ENCODE results near the gene PTPN14.
A peak's percentile ranks its signal among the peaks of the same experiment; 100 is the strongest.

PTPN14 gene

DNA sequence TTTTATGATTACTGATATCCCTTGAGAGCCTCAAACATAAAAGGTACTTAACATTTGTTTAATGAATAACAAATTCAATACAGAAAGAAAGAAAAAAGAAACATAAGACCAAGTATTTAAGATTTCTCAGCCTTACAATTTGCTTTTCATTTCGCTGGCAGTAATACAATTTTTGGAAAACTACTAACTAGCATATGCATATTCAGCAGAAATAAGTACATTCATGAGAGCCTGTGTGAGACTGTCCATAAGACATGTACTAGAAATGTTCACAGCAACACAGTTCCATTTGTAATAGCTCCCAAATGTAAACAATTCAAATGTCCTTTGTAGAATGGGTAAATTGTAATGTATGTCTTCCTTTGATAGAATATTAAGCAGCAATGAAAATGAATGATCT, 119.2 kb downstream of the PTPN14 start:
- Histone ChIP-seq H3K36me3 (ENCODE audit: insufficient read depth, low read depth, low read length) (no peaks in the 10 kb centered on the region), H3K27me3 (ENCODE audit: insufficient read depth, low read length) (no peaks in the 10 kb centered on the region), H3K9ac (ENCODE audit: low read depth, low read length) (no peak overlapping the region), H3K27ac (ENCODE audit: low read length) (no peak overlapping the region), H3K4me3 (ENCODE audit: low read length) (no peak overlapping the region), H3K9me3 (ENCODE audit: insufficient read depth, low read depth, low read length) (no peaks in the 10 kb centered on the region), H3K4me1 (ENCODE audit: insufficient read depth, low read length) (peaks cover 17% of the 10 kb centered on the region)

DNA sequence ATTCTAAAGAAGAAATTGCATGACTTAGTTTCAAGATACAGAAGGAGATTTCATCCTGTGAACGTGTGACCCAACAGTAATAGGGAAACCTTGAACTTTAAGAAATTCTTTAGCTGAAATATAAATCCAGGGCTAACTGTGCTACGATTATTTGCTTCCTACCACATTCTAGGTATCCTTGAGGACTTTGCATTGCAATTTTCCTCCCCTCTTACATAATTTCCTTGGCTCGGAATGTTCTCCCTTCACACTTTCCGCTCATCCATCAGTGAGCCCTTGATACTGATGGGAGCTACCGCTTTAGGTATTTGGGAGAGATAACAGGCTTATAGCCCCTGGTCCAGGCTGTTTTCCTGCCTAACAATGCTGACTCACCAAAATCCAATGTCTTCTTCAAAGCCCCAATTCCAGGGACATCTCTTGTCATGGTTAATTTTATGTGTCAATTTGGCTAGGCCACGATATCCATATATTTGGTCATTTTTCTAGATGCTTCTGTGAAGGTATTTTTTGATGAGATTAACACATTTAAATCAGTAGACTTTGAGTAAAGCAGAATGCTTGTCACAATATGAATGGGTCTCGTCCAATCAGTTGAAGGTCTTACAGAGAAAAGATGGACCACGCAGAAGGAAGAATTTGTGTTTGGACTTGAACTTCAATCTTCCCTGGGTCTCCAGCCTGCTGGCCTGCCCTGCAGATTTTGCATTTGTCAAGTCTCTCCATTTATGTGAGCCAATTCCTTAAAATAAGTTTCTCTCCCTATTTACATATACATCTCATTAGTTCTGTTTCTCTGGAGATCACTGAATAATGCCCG, 121.2 kb downstream of the PTPN14 start:
- Histone ChIP-seq H3K4me3 (ENCODE audit: low read length) (no peak overlapping the region), H3K27ac (ENCODE audit: low read length) (no peak overlapping the region), H3K9ac (ENCODE audit: low read depth, low read length) (no peak overlapping the region), H3K9me3 (ENCODE audit: insufficient read depth, low read depth, low read length) (no peaks in the 10 kb centered on the region), H3K36me3 (ENCODE audit: insufficient read depth, low read depth, low read length) (no peaks in the 10 kb centered on the region), H3K27me3 (ENCODE audit: insufficient read depth, low read length) (no peaks in the 10 kb centered on the region), H3K4me1 (ENCODE audit: insufficient read depth, low read length) (peaks cover 21% of the 10 kb centered on the region)

DNA sequence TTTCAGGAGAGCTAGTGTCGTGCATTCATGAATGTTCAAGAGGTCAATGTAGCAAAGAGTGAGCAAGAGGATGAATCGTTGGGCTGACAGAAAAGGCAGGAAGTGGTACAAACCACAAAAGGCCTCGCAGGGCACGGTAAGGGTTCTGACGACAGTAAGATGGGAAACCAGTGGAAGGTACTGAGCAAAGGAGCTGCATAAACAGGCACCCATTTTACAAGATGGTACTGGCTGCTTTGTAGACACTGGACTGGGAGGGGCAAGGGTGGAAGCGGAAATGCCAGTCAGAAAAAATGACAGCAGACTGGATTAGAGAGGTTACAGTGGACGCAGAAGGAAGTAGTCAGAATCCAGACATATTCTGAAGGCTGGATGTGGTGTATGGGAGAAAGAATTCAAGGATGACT, 123.5 kb downstream of the PTPN14 start:
- Histone ChIP-seq H3K4me3 (ENCODE audit: low read length) (no peak overlapping the region), H3K9me3 (ENCODE audit: insufficient read depth, low read depth, low read length) (no peaks in the 10 kb centered on the region), H3K27me3 (ENCODE audit: insufficient read depth, low read length) (no peaks in the 10 kb centered on the region), H3K27ac (ENCODE audit: low read length) (no peak overlapping the region), H3K4me1 (ENCODE audit: insufficient read depth, low read length) (peaks cover 26% of the 10 kb centered on the region), H3K36me3 (ENCODE audit: insufficient read depth, low read depth, low read length) (no peaks in the 10 kb centered on the region), H3K9ac (ENCODE audit: low read depth, low read length) (0 out of 2 replicates have a peak overlapping the region, but pooled peaks have one; percentile 19)

DNA sequence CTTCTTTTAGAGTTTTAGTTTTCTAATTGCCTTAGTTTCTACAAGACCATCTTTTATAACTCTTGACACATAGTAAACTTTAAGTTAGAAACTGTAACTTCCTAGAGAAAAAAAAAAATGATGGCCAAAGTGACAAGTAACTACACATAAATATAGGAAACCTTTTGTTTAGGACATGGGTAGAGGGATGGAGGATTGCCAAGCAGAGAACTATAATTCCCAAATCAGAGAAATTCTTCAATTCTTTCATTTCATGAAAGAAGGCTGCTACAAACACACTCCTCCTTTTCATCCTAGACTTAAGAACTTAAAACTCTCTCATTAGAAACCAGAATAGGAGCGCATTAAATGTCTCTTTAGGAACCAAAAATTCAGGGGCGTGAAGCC, 125.0 kb downstream of the PTPN14 start:
- Histone ChIP-seq H3K27me3 (ENCODE audit: insufficient read depth, low read length) (no peaks in the 10 kb centered on the region), H3K9me3 (ENCODE audit: insufficient read depth, low read depth, low read length) (no peaks in the 10 kb centered on the region), H3K36me3 (ENCODE audit: insufficient read depth, low read depth, low read length) (no peaks in the 10 kb centered on the region), H3K9ac (ENCODE audit: low read depth, low read length) (no peak overlapping the region), H3K27ac (ENCODE audit: low read length) (no peak overlapping the region), H3K4me3 (ENCODE audit: low read length) (no peak overlapping the region), H3K4me1 (ENCODE audit: insufficient read depth, low read length) (peaks cover 31% of the 10 kb centered on the region)

DNA sequence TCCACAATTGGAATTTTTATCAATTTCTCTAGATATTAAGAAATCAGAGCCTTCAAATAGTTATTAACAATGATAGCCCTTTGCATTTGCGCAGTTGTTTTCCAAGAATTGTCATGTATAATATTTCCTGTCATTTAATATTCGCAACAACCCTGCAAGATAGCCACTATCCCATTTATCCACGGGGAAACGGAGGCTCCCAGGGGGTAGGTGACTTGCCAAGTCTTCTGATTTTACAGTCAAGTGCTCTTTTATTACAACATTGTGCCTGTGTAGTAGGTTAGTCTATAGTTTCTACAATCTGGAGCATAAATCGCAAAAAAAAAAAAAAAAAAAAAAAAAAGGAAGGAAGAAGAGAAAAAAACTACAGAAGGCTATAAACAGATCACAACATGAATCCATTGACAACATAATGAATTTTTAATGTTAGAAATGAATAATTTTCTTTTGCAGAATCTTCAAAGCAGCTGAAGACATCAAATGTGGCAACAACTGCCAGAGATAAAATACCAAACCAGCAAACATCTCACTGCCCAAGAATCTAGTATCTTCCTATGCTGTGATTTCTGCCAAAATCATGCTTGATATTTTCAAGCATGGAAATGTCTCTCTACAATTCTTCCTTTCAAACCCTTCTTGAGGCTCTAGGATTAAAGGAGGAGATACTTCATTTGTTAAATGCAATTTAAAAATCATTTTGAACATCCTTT, 125.5 kb downstream of the PTPN14 start:
- Histone ChIP-seq H3K27me3 (ENCODE audit: insufficient read depth, low read length) (no peaks in the 10 kb centered on the region), H3K4me1 (ENCODE audit: insufficient read depth, low read length) (peaks cover 30% of the 10 kb centered on the region), H3K4me3 (ENCODE audit: low read length) (no peak overlapping the region), H3K27ac (ENCODE audit: low read length) (no peak overlapping the region), H3K9me3 (ENCODE audit: insufficient read depth, low read depth, low read length) (no peaks in the 10 kb centered on the region), H3K36me3 (ENCODE audit: insufficient read depth, low read depth, low read length) (no peaks in the 10 kb centered on the region), H3K9ac (ENCODE audit: low read depth, low read length) (no peak overlapping the region)

DNA sequence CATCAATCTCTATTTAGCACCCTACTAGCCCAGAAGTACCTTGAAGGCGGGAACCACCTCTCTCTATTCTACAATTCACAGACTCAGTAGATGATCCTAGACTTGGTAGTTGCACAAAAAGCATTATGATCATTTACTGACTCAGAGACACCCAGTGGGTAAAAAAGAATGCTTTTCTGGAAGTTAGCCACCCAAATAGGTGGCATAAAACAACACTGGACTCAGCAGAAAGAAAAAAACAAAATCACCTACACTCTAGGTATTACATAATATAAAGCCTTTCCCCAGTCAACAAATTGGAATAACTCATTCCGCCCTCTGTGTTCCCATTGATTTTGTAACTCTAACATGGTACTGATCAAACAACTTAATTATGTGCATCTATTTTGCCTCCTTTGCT, 126.3 kb downstream of the PTPN14 start:
- Histone ChIP-seq H3K36me3 (ENCODE audit: insufficient read depth, low read depth, low read length) (no peaks in the 10 kb centered on the region), H3K4me1 (ENCODE audit: insufficient read depth, low read length) (peaks cover 35% of the 10 kb centered on the region), H3K27me3 (ENCODE audit: insufficient read depth, low read length) (no peaks in the 10 kb centered on the region), H3K9me3 (ENCODE audit: insufficient read depth, low read depth, low read length) (no peaks in the 10 kb centered on the region), H3K27ac (ENCODE audit: low read length) (no peak overlapping the region), H3K4me3 (ENCODE audit: low read length) (no peak overlapping the region), H3K9ac (ENCODE audit: low read depth, low read length) (no peak overlapping the region)

DNA sequence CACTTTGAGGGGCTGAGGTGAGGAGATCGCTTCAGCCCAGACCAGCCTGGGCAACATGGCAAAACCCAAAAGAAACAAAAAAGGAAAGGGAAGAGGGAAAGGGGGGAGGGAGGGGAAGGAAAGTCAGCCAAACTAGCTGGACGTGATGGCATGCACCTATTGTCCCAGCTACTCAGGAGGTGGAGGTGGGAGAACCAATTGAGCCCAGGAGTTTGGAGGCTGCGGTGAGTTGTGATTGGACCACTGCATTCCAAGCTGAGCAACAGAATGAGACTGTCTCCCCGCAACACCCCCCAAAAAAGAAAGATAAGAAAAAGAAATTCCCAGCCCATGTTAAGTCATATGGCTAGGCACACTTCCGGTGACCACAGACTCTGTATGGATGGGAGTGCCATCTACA, 128.4 kb downstream of the PTPN14 start:
- Histone ChIP-seq H3K9ac (ENCODE audit: low read depth, low read length) (no peak overlapping the region), H3K36me3 (ENCODE audit: insufficient read depth, low read depth, low read length) (no peaks in the 10 kb centered on the region), H3K27ac (ENCODE audit: low read length) (no peak overlapping the region), H3K4me1 (ENCODE audit: insufficient read depth, low read length) (peaks cover 45% of the 10 kb centered on the region), H3K27me3 (ENCODE audit: insufficient read depth, low read length) (no peaks in the 10 kb centered on the region), H3K9me3 (ENCODE audit: insufficient read depth, low read depth, low read length) (no peaks in the 10 kb centered on the region), H3K4me3 (ENCODE audit: low read length) (no peak overlapping the region)

DNA sequence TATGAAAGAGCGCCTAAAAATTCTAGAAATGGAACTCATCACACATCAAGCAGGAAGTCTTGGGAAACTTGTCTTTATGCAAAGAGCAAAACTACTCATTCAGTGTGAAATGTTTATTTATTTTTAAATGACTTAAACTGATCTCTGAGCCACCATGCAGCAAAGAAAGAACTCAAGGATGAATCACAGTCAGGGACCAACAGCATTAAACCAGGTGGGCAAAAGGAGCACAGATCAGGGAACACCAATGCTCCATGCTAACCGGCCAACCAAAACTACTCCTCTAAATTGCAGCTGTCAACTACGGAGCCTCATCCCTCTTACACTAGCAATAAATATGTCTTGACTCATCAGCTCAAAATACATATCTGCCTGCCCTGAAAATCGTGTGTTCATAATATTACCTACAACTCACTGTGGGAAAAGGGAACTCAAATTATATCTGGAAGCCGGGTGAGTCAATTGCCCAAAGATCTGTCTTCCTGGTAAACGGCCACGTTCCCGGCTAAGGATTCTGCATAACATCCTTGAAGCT, 129.2 kb downstream of the PTPN14 start:
- H3K4me3 ChIP-seq (ENCODE audit: low read length) = no peak overlapping the region
- H3K9me3 ChIP-seq (ENCODE audit: insufficient read depth, low read depth, low read length) = no peaks in the 10 kb centered on the region
- H3K27ac ChIP-seq (ENCODE audit: low read length) = no peak overlapping the region
- no peaks in the 10 kb centered on the region for H3K36me3 ChIP-seq (ENCODE audit: insufficient read depth, low read depth, low read length)
- peaks cover 36% of the 10 kb centered on the region for H3K4me1 ChIP-seq (ENCODE audit: insufficient read depth, low read length)
- H3K9ac ChIP-seq (ENCODE audit: low read depth, low read length) = no peak overlapping the region
- no peaks in the 10 kb centered on the region for H3K27me3 ChIP-seq (ENCODE audit: insufficient read depth, low read length)

DNA sequence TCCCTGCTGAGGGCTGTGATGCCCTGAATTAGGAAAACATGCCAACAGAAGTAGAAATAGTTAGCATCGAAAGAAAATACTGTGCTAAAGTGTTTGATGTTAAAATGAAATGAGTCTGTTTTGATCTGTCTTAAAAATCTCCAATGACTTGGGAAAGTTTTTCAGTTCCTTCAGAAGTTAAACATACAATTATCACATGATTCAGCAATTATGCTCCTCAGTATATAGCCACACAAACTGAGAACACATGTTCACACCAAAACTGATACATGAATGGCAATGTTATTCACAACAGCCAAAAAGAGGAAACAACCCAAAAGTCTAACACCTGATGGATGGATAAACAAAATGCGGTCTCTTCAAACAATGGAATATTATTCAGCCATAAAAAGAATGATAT, 130.6 kb downstream of the PTPN14 start:
- Histone ChIP-seq H3K4me3 (ENCODE audit: low read length) (no peak overlapping the region), H3K27me3 (ENCODE audit: insufficient read depth, low read length) (no peaks in the 10 kb centered on the region), H3K4me1 (ENCODE audit: insufficient read depth, low read length) (peaks cover 36% of the 10 kb centered on the region), H3K36me3 (ENCODE audit: insufficient read depth, low read depth, low read length) (no peaks in the 10 kb centered on the region), H3K9ac (ENCODE audit: low read depth, low read length) (no peak overlapping the region), H3K27ac (ENCODE audit: low read length) (no peak overlapping the region), H3K9me3 (ENCODE audit: insufficient read depth, low read depth, low read length) (no peaks in the 10 kb centered on the region)

DNA sequence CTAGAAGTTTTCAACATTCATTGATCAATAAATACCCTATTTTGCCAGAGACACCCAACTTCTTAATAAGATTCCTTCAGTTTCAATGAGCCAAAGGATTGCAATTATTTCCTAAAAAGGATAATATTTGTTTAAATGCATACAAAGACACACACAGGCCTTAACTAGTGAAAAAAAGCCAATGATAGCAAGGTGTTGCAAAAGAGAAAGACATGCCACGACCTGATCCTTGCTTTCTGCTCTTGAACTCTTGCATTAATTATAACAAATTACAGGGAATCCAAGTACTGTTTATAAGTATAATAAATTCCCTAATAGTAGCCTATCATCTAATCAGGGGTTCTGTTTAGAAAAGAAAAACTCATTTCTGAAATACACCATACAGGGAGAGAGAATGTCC, 131.1 kb downstream of the PTPN14 start:
- Histone ChIP-seq H3K9ac (ENCODE audit: low read depth, low read length) (no peak overlapping the region; the same call in 1 of the 2 replicates), H3K27me3 (ENCODE audit: insufficient read depth, low read length) (no peaks in the 10 kb centered on the region), H3K36me3 (ENCODE audit: insufficient read depth, low read depth, low read length) (no peaks in the 10 kb centered on the region), H3K4me1 (ENCODE audit: insufficient read depth, low read length) (peaks cover 36% of the 10 kb centered on the region), H3K4me3 (ENCODE audit: low read length) (no peak overlapping the region), H3K9me3 (ENCODE audit: insufficient read depth, low read depth, low read length) (no peaks in the 10 kb centered on the region), H3K27ac (ENCODE audit: low read length) (no peak overlapping the region)

DNA sequence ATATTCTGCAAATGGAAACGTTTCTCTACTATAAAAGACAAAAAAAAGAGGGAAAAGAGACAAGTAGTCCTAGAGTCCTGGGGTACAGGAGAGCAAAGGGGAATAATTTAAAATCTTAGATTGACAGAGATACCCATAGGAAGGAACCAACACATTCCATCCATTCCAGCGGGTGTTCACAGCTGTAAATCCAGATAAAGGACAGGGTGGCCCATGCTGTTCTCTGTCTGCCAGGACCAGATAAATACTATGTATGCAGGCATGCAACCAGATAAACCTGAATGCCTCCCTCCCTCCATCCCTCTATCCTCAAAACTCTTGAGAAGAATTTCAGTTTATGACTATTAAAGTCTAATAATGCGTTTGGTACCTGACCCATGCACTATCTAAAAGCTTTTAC, 131.8 kb downstream of the PTPN14 start:
- Histone ChIP-seq H3K27ac (ENCODE audit: low read length) (no peak overlapping the region), H3K9ac (ENCODE audit: low read depth, low read length) (peak overlapping the region; percentile 9; the same call in 1 of the 2 replicates), H3K36me3 (ENCODE audit: insufficient read depth, low read depth, low read length) (no peaks in the 10 kb centered on the region), H3K4me1 (ENCODE audit: insufficient read depth, low read length) (peaks cover 39% of the 10 kb centered on the region), H3K4me3 (ENCODE audit: low read length) (no peak overlapping the region), H3K27me3 (ENCODE audit: insufficient read depth, low read length) (no peaks in the 10 kb centered on the region), H3K9me3 (ENCODE audit: insufficient read depth, low read depth, low read length) (no peaks in the 10 kb centered on the region)

DNA sequence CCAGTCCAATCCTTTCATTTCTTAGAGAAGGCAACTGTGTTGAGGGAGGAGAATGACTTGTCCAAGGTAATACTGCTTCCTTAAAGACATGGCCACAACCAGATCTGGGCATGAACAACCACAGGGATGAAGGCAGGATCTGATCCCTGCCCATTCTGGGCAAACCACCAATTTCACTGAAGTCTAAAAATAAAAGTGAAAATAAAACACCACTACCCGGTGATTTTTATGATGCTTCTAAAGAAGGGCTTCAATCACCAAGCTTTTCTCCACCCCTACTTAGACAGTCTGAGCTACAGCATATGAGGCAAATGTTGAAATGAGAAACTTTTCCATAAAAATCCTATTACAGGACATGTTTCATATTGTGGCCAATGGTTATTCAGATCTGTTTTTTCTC, 133.0 kb downstream of the PTPN14 start:
- H3K27me3 ChIP-seq (ENCODE audit: insufficient read depth, low read length) = no peaks in the 10 kb centered on the region
- H3K9ac ChIP-seq (ENCODE audit: low read depth, low read length) = no peak overlapping the region
- no peak overlapping the region for H3K4me3 ChIP-seq (ENCODE audit: low read length)
- no peaks in the 10 kb centered on the region for H3K9me3 ChIP-seq (ENCODE audit: insufficient read depth, low read depth, low read length)
- H3K4me1 ChIP-seq (ENCODE audit: insufficient read depth, low read length) = peaks cover 39% of the 10 kb centered on the region
- H3K27ac ChIP-seq (ENCODE audit: low read length) = no peak overlapping the region
- no peaks in the 10 kb centered on the region for H3K36me3 ChIP-seq (ENCODE audit: insufficient read depth, low read depth, low read length)

Measured in iPS-20b (cell line).